Activated T-helper 1 cell treated with anti-CD3 and anti-CD28 coated beads, Interleukin-12 subunit alpha, Interleukin-12 subunit beta, Interleukin-2, Interleukin-4 antibody, amounts not matched to agents 30 ng/mL and 10 ng/mL and 1 ng/mL, durations not matched to agents 14 hours and 24 hours and 36 hours (primary cell): ENCODE results near the gene HTATSF1. TPM values are rescaled to one million over a fixed set of nuclear protein-coding genes. Genes with fewer than 3 reads are reported as not detected.

Experiments used
- DNase-seq: peaks from one replicate; pipeline ENCODE4 v3.0.0; 2021; ENCODE audit warnings: low spot score
- H3K27ac Mint-ChIP-seq: one replicate; pipeline ENCODE4 v1.8.0; 2021; ENCODE audit warnings: mild to moderate bottlenecking, mixed read lengths
- H3K27me3 Mint-ChIP-seq: one replicate; pipeline ENCODE4 v1.8.0; 2022; ENCODE audit warnings: mild to moderate bottlenecking, moderate library complexity, mixed read lengths; ENCODE audit not compliant: insufficient read depth
- H3K36me3 Mint-ChIP-seq: one replicate; pipeline ENCODE4 v1.8.0; 2021; ENCODE audit warnings: low read depth, mixed read lengths
- H3K4me1 Mint-ChIP-seq: one replicate; pipeline ENCODE4 v1.8.0; 2021; ENCODE audit warnings: low read depth, mixed read lengths
- H3K4me3 Mint-ChIP-seq: one replicate; pipeline ENCODE4 v1.8.0; 2021; ENCODE audit warnings: mild to moderate bottlenecking, moderate library complexity, mixed read lengths
- H3K9me3 Mint-ChIP-seq: one replicate; pipeline ENCODE4 v1.8.0; 2021; ENCODE audit warnings: mixed read lengths
- intact Hi-C: fragments of 100-400 bp; cut with micrococcal nuclease; formaldehyde crosslinking; loops from one replicate; pipeline ENCODE4 v1.15.1; 2024
- total RNA-seq: library from RNA; stranded (reverse); gene quantifications from 2 replicates; pipeline ENCODE4 v1.2.3, GENCODE V29; 2022

HTATSF1 gene
- total RNA-seq, 1 donor from 2014 or later = 54.2 TPM

DNA sequence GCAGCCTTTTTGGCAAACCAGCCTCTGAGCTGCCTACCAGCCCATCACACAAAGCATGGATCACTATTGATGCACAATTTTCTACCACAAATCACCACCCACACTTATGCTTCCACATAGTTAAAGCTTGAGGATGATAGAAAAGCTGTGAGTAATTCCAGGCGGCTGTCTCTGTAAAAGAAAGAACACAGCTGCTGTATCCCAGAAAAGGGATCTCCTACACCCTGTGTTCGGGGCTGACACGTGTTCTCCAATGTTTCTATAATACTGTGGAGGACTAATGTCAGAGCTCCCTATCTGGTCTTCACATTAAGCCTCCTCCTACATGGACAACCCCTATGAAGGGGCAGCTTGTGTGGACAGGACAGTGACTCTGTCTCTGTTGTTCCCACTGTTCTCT lies 22.2 kb upstream of the HTATSF1 start:
- no peaks in the 10 kb centered on the region for H3K4me1 Mint-ChIP-seq
- intact Hi-C loops = no loop called here

DNA sequence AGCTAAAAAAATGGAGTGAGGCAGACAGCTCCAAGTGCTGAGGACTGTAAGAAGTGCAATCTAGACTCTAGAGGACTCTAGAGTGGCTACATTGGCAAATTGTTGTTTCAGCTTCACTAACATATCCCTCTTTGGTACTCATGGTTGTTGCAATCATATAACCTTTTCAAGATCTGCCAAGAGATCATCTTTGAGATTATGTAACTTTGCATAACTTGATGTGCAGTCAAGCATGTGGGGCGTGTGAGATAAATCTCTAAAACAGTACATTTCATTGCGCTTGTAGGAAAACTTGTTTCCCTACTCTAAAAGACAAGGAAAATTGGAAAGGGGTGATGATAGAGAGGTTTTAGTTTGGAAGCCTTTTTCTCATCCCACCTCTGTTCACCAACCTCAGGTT lies 20.9 kb upstream of the HTATSF1 start:
- no peaks in the 10 kb centered on the region for H3K9me3 Mint-ChIP-seq
- H3K27ac Mint-ChIP-seq = no peak overlapping the region
- no peak overlapping the region for H3K4me3 Mint-ChIP-seq
- no peak for DNase-seq
- intact Hi-C loops = no loop called here
- H3K27me3 Mint-ChIP-seq = peaks cover 3% of the 10 kb centered on the region
- H3K36me3 Mint-ChIP-seq = no peaks in the 10 kb centered on the region
- H3K4me1 Mint-ChIP-seq = no peaks in the 10 kb centered on the region

More for the DNA sequence above, 22.2 kb upstream of the HTATSF1 start:
- Mint-ChIP-seq H3K9me3 (no peaks in the 10 kb centered on the region), H3K4me3 (no peak overlapping the region), H3K36me3 (no peaks in the 10 kb centered on the region), H3K27me3 (peaks cover 3% of the 10 kb centered on the region), H3K27ac (no peak overlapping the region)
- no peak for DNase-seq

DNA sequence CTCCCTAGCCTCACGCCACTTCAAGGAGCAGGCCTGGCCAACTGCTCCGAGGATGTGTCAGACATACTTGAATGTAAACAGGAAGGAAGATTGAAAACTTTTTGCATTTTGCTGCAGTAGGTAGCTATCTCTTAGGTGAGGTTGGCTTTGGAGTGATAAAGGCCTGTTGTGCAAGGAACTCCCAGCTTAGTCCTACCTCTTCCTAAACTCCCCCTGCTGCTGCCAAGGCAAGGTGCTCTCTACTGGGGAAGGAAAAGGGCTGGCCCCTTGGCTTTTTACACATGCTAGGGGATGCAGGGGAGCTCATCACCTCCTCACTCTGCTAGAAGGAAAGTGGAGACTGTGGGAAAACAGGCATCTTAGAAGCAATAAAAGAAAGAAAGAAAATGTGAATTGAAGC lies 20.4 kb upstream of the HTATSF1 start:
- H3K4me1 Mint-ChIP-seq = no peaks in the 10 kb centered on the region
- H3K9me3 Mint-ChIP-seq = no peaks in the 10 kb centered on the region
- intact Hi-C loops = no loop called here
- no peaks in the 10 kb centered on the region for H3K36me3 Mint-ChIP-seq
- no peak overlapping the region for H3K27ac Mint-ChIP-seq
- peaks cover 3% of the 10 kb centered on the region for H3K27me3 Mint-ChIP-seq
- DNase-seq = no peak
- no peak overlapping the region for H3K4me3 Mint-ChIP-seq

DNA sequence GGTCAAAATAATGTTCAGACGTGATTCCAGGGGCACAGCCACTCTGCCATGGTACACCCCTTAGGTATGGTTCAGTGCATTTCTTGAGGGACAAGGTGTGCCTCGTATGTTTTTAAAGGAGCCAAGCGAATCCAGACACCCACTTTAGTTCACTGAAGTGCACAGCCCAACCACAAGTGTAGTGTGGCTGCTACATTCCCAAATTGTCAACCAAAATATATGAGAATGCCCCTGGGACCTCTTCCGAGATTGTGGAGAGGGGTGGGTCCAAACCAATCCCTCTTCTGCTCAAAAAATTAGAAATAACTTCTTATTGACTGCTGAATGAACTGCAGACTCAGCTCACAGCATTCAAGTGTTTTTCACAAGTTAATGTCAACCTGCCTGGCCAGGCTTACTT lies 17.0 kb upstream of the HTATSF1 start:
- Mint-ChIP-seq H3K27me3 (peaks cover 4% of the 10 kb centered on the region), H3K9me3 (no peaks in the 10 kb centered on the region), H3K27ac (no peak overlapping the region), H3K4me3 (no peak overlapping the region), H3K4me1 (no peaks in the 10 kb centered on the region), H3K36me3 (no peaks in the 10 kb centered on the region)
- intact Hi-C loops = no loop called here
- DNase-seq = no peak

DNA sequence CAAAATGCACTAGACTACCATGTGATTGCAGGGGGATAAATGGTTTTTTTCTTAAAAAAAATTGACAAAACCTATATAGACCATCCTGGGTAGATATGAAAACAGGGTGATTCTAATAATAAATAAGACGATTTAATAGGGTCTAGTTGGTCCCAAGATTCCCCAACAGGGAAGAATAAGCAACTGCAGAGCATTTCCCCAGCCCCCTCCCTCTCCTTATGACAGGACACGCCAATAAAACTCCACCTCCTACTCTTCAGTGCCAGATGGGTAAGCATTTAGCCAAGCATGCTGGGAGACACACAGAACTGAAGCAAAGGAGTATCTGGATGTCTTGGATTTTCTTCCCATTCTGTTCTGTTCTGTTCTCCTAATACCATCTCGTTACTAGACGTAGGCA lies 9.7 kb upstream of the HTATSF1 start, which contains the start of gene BRS3:
Gene BRS3, plus strand, starts transcription at position 301 of the 400 bp plus-strand sequence. CDS start 168 bp downstream, outside the sequence.
- no peak within 1 kb of the TSS for H3K4me3 Mint-ChIP-seq
- intact Hi-C loops = no loop called here
- H3K27me3 Mint-ChIP-seq = peaks cover 24% of the 10 kb centered on the region

DNA sequence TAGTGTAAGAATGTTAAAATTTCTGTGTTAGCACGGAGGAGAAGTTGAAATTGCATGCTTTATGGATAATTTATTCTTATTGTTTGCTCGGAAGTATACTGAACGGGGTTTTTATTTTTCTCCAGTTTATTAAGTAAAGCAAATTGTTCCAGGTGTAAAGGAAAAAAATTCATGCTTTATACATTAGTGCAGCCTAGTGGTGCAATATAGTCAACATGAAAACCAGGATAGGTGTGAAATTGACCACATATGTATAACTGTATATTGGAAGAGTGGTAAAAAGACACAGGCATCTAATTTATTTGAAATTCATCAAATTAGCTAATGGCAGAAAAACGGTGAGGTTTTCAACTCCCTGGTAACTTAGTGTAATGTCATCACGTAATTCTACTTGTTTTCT lies 8.7 kb upstream of the HTATSF1 start:
- Mint-ChIP-seq H3K4me3 (no peak overlapping the region), H3K27me3 (peaks cover 24% of the 10 kb centered on the region), H3K9me3 (no peaks in the 10 kb centered on the region), H3K4me1 (no peaks in the 10 kb centered on the region), H3K27ac (no peak overlapping the region), H3K36me3 (no peaks in the 10 kb centered on the region)
- DNase-seq = no peak
- intact Hi-C loops = no loop called here

More for the DNA sequence above, 9.7 kb upstream of the HTATSF1 start, which contains the start of gene BRS3:
- Mint-ChIP-seq H3K27ac (no peak within 1 kb of the TSS), H3K4me1 (no peaks in the 10 kb centered on the region), H3K36me3 (no peaks in the 10 kb centered on the region), H3K9me3 (no peaks in the 10 kb centered on the region)
- DNase-seq = no peak

DNA sequence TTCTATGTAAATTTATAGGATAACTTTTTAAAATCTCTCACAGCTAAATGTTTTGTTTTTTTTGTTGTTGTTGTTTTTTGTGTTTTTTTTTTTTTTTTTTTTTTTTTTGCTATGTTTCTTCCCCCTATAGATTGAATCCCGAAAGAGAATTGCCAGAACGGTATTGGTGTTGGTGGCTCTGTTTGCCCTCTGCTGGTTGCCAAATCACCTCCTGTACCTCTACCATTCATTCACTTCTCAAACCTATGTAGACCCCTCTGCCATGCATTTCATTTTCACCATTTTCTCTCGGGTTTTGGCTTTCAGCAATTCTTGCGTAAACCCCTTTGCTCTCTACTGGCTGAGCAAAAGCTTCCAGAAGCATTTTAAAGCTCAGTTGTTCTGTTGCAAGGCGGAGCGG lies 5.6 kb upstream of the HTATSF1 start:
- Mint-ChIP-seq H3K27ac (no peak overlapping the region), H3K4me1 (peaks cover 6% of the 10 kb centered on the region)

DNA sequence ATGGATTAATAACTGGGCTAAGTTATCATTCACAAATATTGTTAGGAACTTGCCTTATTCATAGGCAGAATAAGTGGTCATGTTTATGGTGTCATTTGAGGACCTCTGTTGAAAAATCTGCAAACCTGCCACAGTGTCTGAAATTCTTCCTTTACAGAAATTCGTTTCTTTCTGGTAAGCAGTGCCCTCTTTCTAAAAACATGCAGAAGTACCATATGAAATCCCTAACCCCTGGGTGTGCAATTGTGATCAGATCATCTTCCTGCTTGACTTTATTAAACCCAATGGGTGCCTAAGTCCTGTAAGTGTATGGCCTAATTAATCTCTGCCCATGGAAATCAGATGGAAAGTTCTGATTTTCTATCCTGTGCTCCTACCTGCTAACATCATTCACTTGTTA lies 4.4 kb upstream of the HTATSF1 start:
- H3K27ac Mint-ChIP-seq = no peak overlapping the region
- no peaks in the 10 kb centered on the region for H3K36me3 Mint-ChIP-seq
- H3K9me3 Mint-ChIP-seq = no peaks in the 10 kb centered on the region
- no peak overlapping the region for H3K4me3 Mint-ChIP-seq
- peaks cover 14% of the 10 kb centered on the region for H3K27me3 Mint-ChIP-seq
- intact Hi-C loops = no loop called here
- DNase-seq = no peak
- H3K4me1 Mint-ChIP-seq = peaks cover 6% of the 10 kb centered on the region

More for the DNA sequence above, 5.6 kb upstream of the HTATSF1 start:
- peaks cover 14% of the 10 kb centered on the region for H3K27me3 Mint-ChIP-seq
- H3K4me3 Mint-ChIP-seq = no peak overlapping the region
- no peaks in the 10 kb centered on the region for H3K36me3 Mint-ChIP-seq
- H3K9me3 Mint-ChIP-seq = no peaks in the 10 kb centered on the region
- intact Hi-C loops = no loop called here
- no peak for DNase-seq

DNA sequence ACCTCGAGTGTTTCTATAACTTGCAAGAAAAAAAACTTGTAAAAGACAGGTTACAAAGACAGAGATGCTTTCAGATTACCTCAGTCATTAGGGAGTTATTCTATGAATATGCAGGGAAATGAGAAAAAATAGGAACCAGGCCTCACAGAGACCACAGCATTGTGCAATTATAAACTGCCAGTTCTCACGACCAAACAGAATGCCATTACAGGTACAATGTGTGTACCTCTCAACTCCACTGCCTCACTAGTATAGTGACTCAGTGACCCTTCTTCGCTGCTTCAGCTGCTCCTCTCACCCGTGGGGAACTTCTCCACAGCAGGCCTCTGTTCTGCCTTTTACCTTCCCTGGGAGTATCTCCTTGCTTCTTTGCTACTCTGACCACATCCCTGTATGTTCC lies 2.3 kb upstream of the HTATSF1 start:
- no peaks in the 10 kb centered on the region for H3K9me3 Mint-ChIP-seq
- H3K36me3 Mint-ChIP-seq = peaks cover 5% of the 10 kb centered on the region
- H3K27ac Mint-ChIP-seq = no peak overlapping the region
- no peak for DNase-seq
- H3K4me3 Mint-ChIP-seq = no peak overlapping the region
- peaks cover 20% of the 10 kb centered on the region for H3K4me1 Mint-ChIP-seq
- intact Hi-C loops = loop anchor here (5.0 kb wide), 3 partner anchors 118 to 973 kb away; partner anchors contain the start of gene INTS6L
- peaks cover 3% of the 10 kb centered on the region for H3K27me3 Mint-ChIP-seq

DNA sequence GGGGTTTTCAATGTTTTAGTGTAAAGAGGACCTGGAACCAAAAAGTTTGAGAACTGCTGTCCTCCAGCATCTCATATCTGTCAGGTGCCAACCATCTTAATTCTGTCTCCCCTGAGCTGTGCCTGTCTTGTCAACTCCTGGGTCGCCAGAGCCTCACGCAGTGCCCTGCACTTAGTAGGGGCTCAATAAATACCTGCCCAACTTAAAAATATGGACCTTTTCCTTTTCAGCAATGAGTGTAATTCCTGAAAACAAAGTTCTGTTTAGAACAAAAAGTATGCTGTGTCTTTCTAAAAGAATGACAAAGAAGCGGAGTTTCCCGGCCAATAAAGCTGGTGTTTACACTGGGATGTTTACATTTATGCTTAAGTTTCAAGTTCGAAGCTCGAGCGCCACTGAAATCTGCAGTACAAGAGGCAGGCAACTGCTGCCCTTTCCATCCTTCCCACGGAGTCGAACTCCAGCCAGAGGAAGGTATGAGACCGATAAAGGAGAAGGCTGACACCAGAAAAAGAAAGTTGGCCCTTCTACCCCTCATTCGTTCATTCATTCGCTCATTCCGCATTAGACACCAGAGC lies 1.1 kb upstream of the HTATSF1 start:
- Mint-ChIP-seq H3K9me3 (no peaks in the 10 kb centered on the region), H3K4me3 (peak overlapping the region; percentile 88), H3K27ac (peak overlapping the region; percentile 99), H3K36me3 (peaks cover 8% of the 10 kb centered on the region), H3K4me1 (peaks cover 20% of the 10 kb centered on the region), H3K27me3 (no peaks in the 10 kb centered on the region)
- intact Hi-C loops = loop anchor here (1.0 to 5.0 kb wide), 9 partner anchors 89 to 974 kb away; partner anchors contain the start of genes INTS6L and SLC9A6
- no peak for DNase-seq

DNA sequence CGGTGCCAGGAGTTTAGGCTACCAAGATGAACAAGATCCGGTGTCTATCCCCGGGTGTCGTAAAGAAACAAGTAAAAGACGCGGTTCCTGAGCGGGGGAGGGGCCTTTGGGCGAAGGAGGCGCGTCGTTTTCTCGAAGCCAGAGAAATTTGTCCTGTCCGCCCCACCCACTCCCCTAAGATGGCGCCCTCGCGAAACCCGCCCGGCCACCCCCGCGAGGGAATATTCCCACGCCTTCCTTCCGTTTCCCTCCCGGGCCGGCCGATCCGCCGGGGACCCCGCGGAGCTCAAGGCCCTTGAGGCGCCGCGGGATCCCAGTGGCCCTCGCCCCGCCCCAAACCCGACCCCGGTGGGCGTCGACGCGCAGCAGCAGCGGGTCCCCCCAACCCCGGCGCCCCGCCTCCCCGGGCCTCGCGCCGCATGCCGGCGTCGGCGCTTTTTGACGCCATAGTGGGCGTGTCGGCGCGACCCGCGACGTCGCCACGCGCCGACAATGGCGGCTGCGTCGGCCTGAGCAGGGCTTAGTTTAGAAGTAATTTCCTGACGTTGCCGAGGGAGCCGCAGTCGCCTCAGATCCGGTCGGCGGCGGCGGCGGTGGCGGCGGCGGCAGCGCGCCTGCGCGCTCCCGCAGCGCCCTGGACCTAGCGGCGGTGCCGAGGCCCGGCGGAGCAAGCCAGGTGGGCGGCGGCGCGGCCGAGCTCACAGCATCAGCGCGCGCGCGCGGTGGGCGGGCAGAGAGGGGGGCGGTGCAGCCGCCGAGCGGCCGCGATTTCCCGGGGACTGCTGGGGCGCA lies 432 bp upstream of the HTATSF1 start:
- no peaks in the 10 kb centered on the region for H3K9me3 Mint-ChIP-seq
- peaks cover 12% of the 10 kb centered on the region for H3K36me3 Mint-ChIP-seq
- intact Hi-C loops = loop anchor here (1.0 to 5.0 kb wide), 13 partner anchors 88 to 975 kb away; partner anchors contain the start of genes INTS6L, MMGT1 and SLC9A6
- peaks cover 20% of the 10 kb centered on the region for H3K4me1 Mint-ChIP-seq
- H3K27ac Mint-ChIP-seq = peak overlapping the region; percentile 99
- DNase-seq = peak; percentile 83
- peak overlapping the region; percentile 92 for H3K4me3 Mint-ChIP-seq
- no peaks in the 10 kb centered on the region for H3K27me3 Mint-ChIP-seq

DNA sequence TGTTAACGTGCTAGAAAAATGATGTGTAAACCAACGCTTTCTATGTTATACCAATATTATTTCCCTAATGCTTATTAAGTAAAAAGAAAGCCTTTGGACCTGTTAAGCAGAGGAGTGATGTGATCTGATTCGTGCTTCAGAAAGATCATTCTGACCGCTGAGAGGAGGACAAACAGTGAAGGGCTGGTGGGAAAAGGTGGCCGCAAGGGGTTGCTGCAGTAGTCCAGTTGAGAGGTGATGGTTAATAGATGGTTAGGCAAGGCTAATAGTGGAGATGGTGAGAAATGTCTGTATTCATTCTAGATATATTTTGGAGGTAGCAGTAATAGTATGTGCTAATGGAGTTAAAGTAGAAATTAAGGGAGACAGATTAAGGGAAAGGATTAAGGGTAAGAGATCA lies 21.7 kb downstream of the HTATSF1 start:
- H3K4me3 Mint-ChIP-seq = no peak overlapping the region
- peaks cover 9% of the 10 kb centered on the region for H3K36me3 Mint-ChIP-seq
- intact Hi-C loops = no loop called here
- no peaks in the 10 kb centered on the region for H3K9me3 Mint-ChIP-seq
- H3K27me3 Mint-ChIP-seq = peaks cover 4% of the 10 kb centered on the region
- peaks cover 5% of the 10 kb centered on the region for H3K4me1 Mint-ChIP-seq
- DNase-seq = no peak
- no peak overlapping the region for H3K27ac Mint-ChIP-seq

DNA sequence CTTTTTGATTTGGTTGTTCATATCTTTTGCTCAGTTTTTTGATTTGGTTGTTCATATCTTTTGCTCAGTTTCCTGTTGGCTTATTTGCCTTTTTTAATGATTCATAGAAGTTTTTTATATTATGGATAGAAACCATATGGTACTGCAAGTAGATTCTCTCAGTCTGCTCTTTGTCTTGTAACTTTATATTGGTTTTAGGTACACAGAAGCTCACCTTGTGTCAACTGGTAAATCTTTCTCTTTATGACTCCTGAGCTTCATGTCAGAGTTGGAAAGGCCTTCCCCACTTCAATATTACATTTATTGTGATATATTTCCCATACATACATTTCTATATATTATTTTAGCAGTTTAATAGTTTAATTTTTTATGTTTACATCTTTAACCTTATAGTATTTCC lies 26.4 kb downstream of the HTATSF1 start:
- Mint-ChIP-seq H3K4me1 (peaks cover 5% of the 10 kb centered on the region), H3K9me3 (no peaks in the 10 kb centered on the region), H3K4me3 (no peak overlapping the region), H3K27ac (no peak overlapping the region), H3K36me3 (peaks cover 1% of the 10 kb centered on the region), H3K27me3 (peaks cover 2% of the 10 kb centered on the region)
- intact Hi-C loops = no loop called here
- DNase-seq = no peak
